HepG2 (cell line): Measurements from ENCODE around the gene TBCCD1. TPM values are rescaled to one million over a fixed set of nuclear protein-coding genes. Genes with fewer than 3 reads are reported as not detected.

ENCODE experiments used
- AGO2 ChIP-seq: fragments of 200-400 bp; formaldehyde crosslinking; optimal IDR thresholded peaks from 2 replicates; pipeline ENCODE3; 2017; ENCODE audit warnings: mild to moderate bottlenecking, low read depth, low read length, moderate library complexity
- AHDC1 ChIP-seq: sonication (generic); formaldehyde crosslinking; IDR thresholded peaks from 2 replicates; pipeline ENCODE4 v1.5.1; 2020; ENCODE audit warnings: mild to moderate bottlenecking, missing genetic modification reagents, borderline replicate concordance
- ARID4A ChIP-seq: sonication (generic); formaldehyde crosslinking; IDR thresholded peaks from 2 replicates; pipeline ENCODE4 v1.5.0; 2020; ENCODE audit warnings: mild to moderate bottlenecking, missing genetic modification reagents, borderline replicate concordance
- FOXP4 ChIP-seq: sonication (generic); formaldehyde crosslinking; IDR thresholded peaks from 2 replicates; pipeline ENCODE4 v1.4.0; 2020; ENCODE audit warnings: missing genetic modification reagents
- GFI1 ChIP-seq: sonication (generic); formaldehyde crosslinking; IDR thresholded peaks from 2 replicates; pipeline ENCODE4 v1.5.0; 2020; ENCODE audit warnings: missing genetic modification reagents, mild to moderate bottlenecking, borderline replicate concordance
- HDAC2 ChIP-seq: sonication (generic); formaldehyde crosslinking; IDR thresholded peaks from 2 replicates; pipeline ENCODE4 v1.4.0; 2020; ENCODE audit warnings: missing genetic modification reagents
- HNF4A ChIP-seq: sonication (generic); formaldehyde crosslinking; IDR thresholded peaks from 2 replicates; pipeline ENCODE4 v1.4.0; 2020; ENCODE audit warnings: missing genetic modification reagents
- JUND ChIP-seq: sonication (generic); formaldehyde crosslinking; IDR thresholded peaks from 2 replicates; pipeline ENCODE4 v1.8.0; 2022; ENCODE audit warnings: mild to moderate bottlenecking, missing genetic modification reagents
- POGK ChIP-seq: sonication (generic); formaldehyde crosslinking; conservative IDR thresholded peaks from 2 replicates; pipeline ENCODE4 v1.8.0; 2022; ENCODE audit warnings: mild to moderate bottlenecking, moderate library complexity, missing genetic modification reagents
- ZFP41 ChIP-seq: sonication (generic); formaldehyde crosslinking; IDR thresholded peaks from 2 replicates; pipeline ENCODE4 v1.4.0; 2020; ENCODE audit warnings: mild to moderate bottlenecking, missing genetic modification reagents, borderline replicate concordance
- ZNF737 ChIP-seq: sonication (generic); formaldehyde crosslinking; IDR thresholded peaks from 2 replicates; pipeline ENCODE4 v1.5.0; 2020; ENCODE audit warnings: missing genetic modification reagents, mild to moderate bottlenecking, borderline replicate concordance
- polyA plus RNA-seq, 8 experiments: library from polyadenylated mRNA; depleted of rRNA in 3 of 8; stranded (reverse) in 7 of 8; unstranded in 1 of 8; fragments of >200 nt; fragmentation: Illumina TruSeq in 4 of 8; extraction: Trizol in 4 of 8; gene quantifications; 2 replicates each; pipeline versions ENCODE4 v1.2.1 to v1.2.3, GENCODE V29; 2011 to 2016; ENCODE audit warnings: low read depth in 4 of 8, missing spikeins in 1 of 8, mixed read lengths in 1 of 8; ENCODE audit not compliant: insufficient read depth in 1 of 8
- total RNA-seq, 5 experiments: library from RNA; depleted of rRNA; stranded (reverse); fragments of >200 nt; fragmentation: Illumina TruSeq; extraction: Trizol; gene quantifications; 2 replicates each; pipeline ENCODE4 v1.2.3, GENCODE V29; 2016; ENCODE audit warnings: low read depth in 1 of 5

The TBCCD1 gene
- total and polyA plus RNA-seq, 2 of the 13 experiments (the other 11 are each of a cell fraction or from before 2014, with no cell fraction given), result 13.6 to 16.2 TPM

GRCh38 chr3:186605561-186606545, 38.7 kb upstream of the TBCCD1 start (continued):
- TF ChIP-seq POGK (CRISPR knock-in tag) (0 out of 2 replicates have a peak, but pooled peaks have one; percentile 31), AHDC1 (CRISPR knock-in tag) (peak; percentile 94), HDAC2 (CRISPR knock-in tag) (peak; percentile 81), ZFP41 (no peak), FOXP4 (CRISPR knock-in tag) (peak; percentile 85), AGO2 (no peak), ARID4A (CRISPR knock-in tag) (no peak; the same call in 1 of the 2 replicates), HNF4A (CRISPR knock-in tag) (peak; percentile 69), ZNF737 (CRISPR knock-in tag) (peak; percentile 76; the same call in 1 of the 2 replicates), GFI1 (peak; percentile 43; the same call in 1 of the 2 replicates), JUND (CRISPR knock-in tag) (peak; percentile 97)
